Sigmoid colon (tissue), 7 donors: ENCODE results near the gene SATB2. TPM values are rescaled to one million over a fixed set of nuclear protein-coding genes. Genes with fewer than 3 reads are reported as not detected.

Experiments
- DNase-seq: peaks from one replicate; pipeline ENCODE4 v3.0.0-alpha.2; 2019
- H3K27ac ChIP-seq, 4 donors: fragments of 200-600 bp; sonication (generic); one replicate each; pipeline ENCODE4 v1.5.1; 2016 to 2019; ENCODE audit warnings: mild to moderate bottlenecking in 1 of 4
- H3K27me3 ChIP-seq, 3 donors: fragments of 200-600 bp; sonication (generic); one replicate each; pipeline ENCODE4 v1.5.1; 2019; ENCODE audit warnings: mild to moderate bottlenecking in 1 of 3
- H3K36me3 ChIP-seq, 4 donors: fragments of 200-600 bp; sonication (generic); one replicate each; pipeline ENCODE4 v1.5.1; 2016 to 2019
- H3K4me1 ChIP-seq, 4 donors: fragments of 200-600 bp; sonication (generic); one replicate each; pipeline ENCODE4 v1.5.1; 2017 to 2019
- H3K4me3 ChIP-seq, 4 donors: fragments of 200-600 bp; sonication (generic); one replicate each; pipeline ENCODE4 v1.5.1; 2017 to 2019; ENCODE audit warnings: mild to moderate bottlenecking in 2 of 4, moderate library complexity in 1 of 4
- H3K9me3 ChIP-seq, 4 donors: fragments of 200-600 bp in 3 of 4; sonication (generic) in 3 of 4; one replicate each; pipeline versions ENCODE4 v1.5.1 to v1.6.1; 2013 to 2019
- EP300 ChIP-seq, 4 donors: sonication (generic); formaldehyde crosslinking; IDR thresholded peaks; one replicate each; pipeline ENCODE4 v1.6.1; 2017; ENCODE audit warnings: antibody characterized with exemption in 4 of 4
- POLR2A ChIP-seq, 2 donors: fragments of 450-650 bp; IDR thresholded peaks; one replicate each; pipeline ENCODE4 v1.6.1; 2016; ENCODE audit warnings: antibody characterized with exemption in 2 of 2, mild to moderate bottlenecking in 2 of 2, moderate library complexity in 2 of 2
- POLR2AphosphoS5 ChIP-seq, 4 donors: sonication (generic); formaldehyde crosslinking; IDR thresholded peaks; one replicate each; pipeline ENCODE4 v1.6.1; 2017; ENCODE audit warnings: antibody characterized with exemption in 4 of 4
- WGBS, 2 donors: extraction: QIAGEN DNeasy Blood & Tissue Kit; methylation state at CpG; one replicate each; pipeline ENCODE4 v1.1.7; 2013; 5-methylcytosine and 5-hydroxymethylcytosine counted together
- intact Hi-C: fragments of 100-400 bp; cut with DNase I; formaldehyde crosslinking; loops from one replicate; pipeline ENCODE4 v1.15.1; 2023
- polyA plus RNA-seq, 3 donors: library from polyadenylated mRNA; stranded (reverse); fragments of 200-250 nt; gene quantifications; one replicate each; pipeline ENCODE4 v1.2.3, GENCODE V29; 2013
- total RNA-seq, 4 donors: library from RNA; depleted of rRNA; stranded (reverse); fragments of >200 nt; gene quantifications; one replicate each; pipeline ENCODE4 v1.1.0, GENCODE V29; 2016
- TF ChIP-seq, protein P1 (sequence below), 4 experiments: fragments of 450-650 bp in 3 of 4; fragments of 200-600 bp in 1 of 4; IDR thresholded peaks; one replicate each; pipeline ENCODE4 v1.5.1; 2016 to 2019; ENCODE audit warnings: antibody characterized with exemption in 4 of 4, mild to moderate bottlenecking in 3 of 4, moderate library complexity in 2 of 4
- donor health status: healthy with polysubstance abuse.
- donor health status: Bipolar disorder and iron deficiency.
- donor health status: healthy.

SATB2 gene
- total and polyA plus RNA-seq, 7 donors = 0.95 to 43.7 (median 5.8) TPM

DNA sequence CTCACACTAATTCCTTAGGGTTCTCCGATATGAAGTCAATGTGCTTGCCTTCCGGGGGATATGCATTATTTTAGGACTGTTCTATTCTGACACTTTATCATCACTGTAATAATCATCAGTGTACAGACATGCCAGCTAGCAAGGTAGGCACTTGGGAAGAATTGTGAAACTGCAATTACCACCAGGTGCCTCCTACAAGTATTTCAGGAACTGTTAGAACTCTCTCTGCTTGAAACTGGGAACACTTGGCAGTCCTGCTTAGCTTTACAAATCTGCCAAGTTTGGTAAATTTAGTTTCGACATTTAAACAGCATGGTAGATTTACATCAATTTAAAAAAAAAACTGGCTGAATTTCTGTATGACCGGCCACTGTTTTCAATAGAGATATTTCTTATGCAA lies 128.7 kb downstream of the SATB2 start:
- Histone ChIP-seq H3K36me3 (no peaks in the 10 kb centered on the region), H3K27ac (no peak overlapping the region), H3K27me3 (no peaks in the 10 kb centered on the region), H3K4me1 (no peaks in the 10 kb centered on the region), H3K4me3 (no peak overlapping the region), H3K9me3 (no peaks in the 10 kb centered on the region)
- no peak for DNase-seq
- intact Hi-C loops = no loop called here
- WGBS, 2 donors = 94 to 97% methylated on average over 4 of the region's 4 CpGs
- TF ChIP-seq POLR2A (IDR thresholded peaks at IDR 0.05) = no peak
- TF ChIP-seq EP300 (IDR thresholded peaks at IDR 0.05) = no peak
- no peak for TF ChIP-seq POLR2AphosphoS5 (IDR thresholded peaks at IDR 0.05)
- TF ChIP-seq, protein P1, sequence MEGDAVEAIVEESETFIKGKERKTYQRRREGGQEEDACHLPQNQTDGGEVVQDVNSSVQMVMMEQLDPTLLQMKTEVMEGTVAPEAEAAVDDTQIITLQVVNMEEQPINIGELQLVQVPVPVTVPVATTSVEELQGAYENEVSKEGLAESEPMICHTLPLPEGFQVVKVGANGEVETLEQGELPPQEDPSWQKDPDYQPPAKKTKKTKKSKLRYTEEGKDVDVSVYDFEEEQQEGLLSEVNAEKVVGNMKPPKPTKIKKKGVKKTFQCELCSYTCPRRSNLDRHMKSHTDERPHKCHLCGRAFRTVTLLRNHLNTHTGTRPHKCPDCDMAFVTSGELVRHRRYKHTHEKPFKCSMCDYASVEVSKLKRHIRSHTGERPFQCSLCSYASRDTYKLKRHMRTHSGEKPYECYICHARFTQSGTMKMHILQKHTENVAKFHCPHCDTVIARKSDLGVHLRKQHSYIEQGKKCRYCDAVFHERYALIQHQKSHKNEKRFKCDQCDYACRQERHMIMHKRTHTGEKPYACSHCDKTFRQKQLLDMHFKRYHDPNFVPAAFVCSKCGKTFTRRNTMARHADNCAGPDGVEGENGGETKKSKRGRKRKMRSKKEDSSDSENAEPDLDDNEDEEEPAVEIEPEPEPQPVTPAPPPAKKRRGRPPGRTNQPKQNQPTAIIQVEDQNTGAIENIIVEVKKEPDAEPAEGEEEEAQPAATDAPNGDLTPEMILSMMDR (IDR thresholded peaks at IDR 0.05) = no peak

DNA sequence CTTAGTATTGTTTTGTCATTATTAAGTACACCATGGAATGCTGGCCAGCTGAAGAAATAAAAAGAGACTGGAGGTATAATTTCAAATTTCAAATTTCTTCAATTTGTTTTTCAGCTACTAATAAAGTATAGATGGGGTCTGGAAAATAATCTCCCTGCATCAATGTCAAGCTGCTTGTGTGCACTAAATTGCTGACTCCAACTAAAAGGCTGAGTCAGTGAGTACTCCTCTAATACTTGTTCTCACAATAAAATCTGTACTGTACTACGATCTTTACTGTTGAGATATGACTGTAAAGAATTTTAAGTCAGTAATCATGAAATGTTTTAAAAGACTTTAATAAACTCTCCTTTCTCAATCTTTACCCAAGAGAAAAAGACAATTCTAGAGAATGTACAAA lies 131.9 kb downstream of the SATB2 start:
- H3K36me3 ChIP-seq = no peaks in the 10 kb centered on the region
- intact Hi-C loops = no loop called here

DNA sequence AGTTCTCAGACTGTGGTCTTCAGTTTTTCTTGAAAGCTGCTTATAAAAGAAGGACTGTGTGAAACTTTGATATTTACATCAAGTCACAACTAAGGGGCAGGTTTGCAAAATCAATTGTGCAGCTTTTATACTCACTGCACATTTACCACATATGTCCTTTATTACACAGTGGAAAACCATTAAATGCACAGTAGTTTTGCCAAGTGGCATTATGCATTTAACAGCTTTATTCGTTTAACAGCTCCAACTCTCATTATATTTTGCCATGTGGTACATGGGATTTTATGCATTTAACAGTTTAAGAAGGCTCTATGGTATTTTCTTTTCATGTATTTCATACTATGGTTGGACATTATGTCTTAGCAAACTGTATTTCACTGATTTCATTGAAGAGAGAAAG lies 135.6 kb downstream of the SATB2 start:
- no peak overlapping the region for H3K4me3 ChIP-seq
- no peaks in the 10 kb centered on the region for H3K9me3 ChIP-seq
- no peak for DNase-seq
- H3K36me3 ChIP-seq = no peaks in the 10 kb centered on the region
- no peak overlapping the region for H3K27ac ChIP-seq
- WGBS, 2 donors = 21 to 57% methylated on average over 1 of the region's 1 CpG
- TF ChIP-seq, protein P1 (IDR thresholded peaks at IDR 0.05) = no peak
- TF ChIP-seq POLR2AphosphoS5 (IDR thresholded peaks at IDR 0.05) = no peak
- TF ChIP-seq POLR2A (IDR thresholded peaks at IDR 0.05) = no peak
- TF ChIP-seq EP300 (IDR thresholded peaks at IDR 0.05) = no peak
- no peaks in the 10 kb centered on the region for H3K27me3 ChIP-seq
- intact Hi-C loops = no loop called here
- no peaks in the 10 kb centered on the region for H3K4me1 ChIP-seq

More for the DNA sequence above, 131.9 kb downstream of the SATB2 start:
- no peak overlapping the region for H3K27ac ChIP-seq
- DNase-seq = no peak
- TF ChIP-seq, protein P1 (IDR thresholded peaks at IDR 0.05) = no peak
- no peak overlapping the region for H3K4me3 ChIP-seq
- no peaks in the 10 kb centered on the region for H3K9me3 ChIP-seq
- WGBS, 2 donors = 75 to 83% methylated on average over 1 of the region's 1 CpG
- no peaks in the 10 kb centered on the region for H3K4me1 ChIP-seq
- no peaks in the 10 kb centered on the region for H3K27me3 ChIP-seq

DNA sequence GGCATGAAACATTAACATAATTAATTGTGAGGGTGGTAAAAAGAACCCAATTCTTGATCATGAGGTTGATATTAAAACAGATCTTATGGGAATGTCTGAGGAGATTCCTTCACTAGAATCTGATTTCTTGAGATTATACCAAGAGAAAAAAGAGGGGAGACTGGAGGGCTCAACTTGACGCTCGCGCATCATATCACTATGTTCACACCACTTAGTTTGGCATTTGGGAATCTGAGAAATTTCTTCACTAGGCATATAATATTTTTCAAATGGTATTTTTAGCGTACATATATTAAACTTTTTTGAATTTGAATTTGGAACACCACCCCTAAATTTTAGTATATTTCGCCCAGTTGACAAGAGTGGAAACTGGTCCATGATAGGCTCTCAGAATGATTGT lies 140.1 kb downstream of the SATB2 start:
- Histone ChIP-seq H3K4me3 (no peak overlapping the region), H3K27me3 (no peaks in the 10 kb centered on the region), H3K27ac (no peak overlapping the region), H3K4me1 (no peaks in the 10 kb centered on the region), H3K36me3 (no peaks in the 10 kb centered on the region), H3K9me3 (no peaks in the 10 kb centered on the region)
- DNase-seq = no peak
- intact Hi-C loops = no loop called here
- TF ChIP-seq POLR2A (IDR thresholded peaks at IDR 0.05) = no peak
- TF ChIP-seq POLR2AphosphoS5 (IDR thresholded peaks at IDR 0.05) = no peak
- no peak for TF ChIP-seq EP300 (IDR thresholded peaks at IDR 0.05)
- TF ChIP-seq, protein P1 (IDR thresholded peaks at IDR 0.05) = no peak
- 96 to 98% methylated on average over 5 of the region's 5 CpGs for WGBS, 2 donors

DNA sequence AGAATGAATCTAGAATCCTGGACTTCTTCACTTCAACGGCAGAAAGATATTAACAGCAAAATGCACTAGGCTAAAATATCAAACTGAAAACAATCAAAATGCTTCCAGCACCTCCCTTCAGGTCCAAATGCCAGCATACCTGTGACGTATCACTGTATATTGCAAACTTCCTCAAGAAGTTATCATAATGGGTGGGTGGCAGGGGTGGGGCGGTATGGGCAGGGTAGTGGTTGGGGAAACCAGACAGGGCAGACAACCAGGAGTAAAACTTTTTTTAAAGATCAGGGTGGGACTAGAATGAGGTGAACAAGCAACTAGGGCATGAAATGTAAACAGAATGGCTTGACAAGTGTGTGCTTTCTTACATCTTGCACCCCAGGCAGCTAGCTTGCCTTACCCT lies 140.9 kb downstream of the SATB2 start:
- intact Hi-C loops = no loop called here

More for the DNA sequence above, 140.9 kb downstream of the SATB2 start:
- no peaks in the 10 kb centered on the region for H3K36me3 ChIP-seq
- no peak for DNase-seq
- H3K27me3 ChIP-seq = no peaks in the 10 kb centered on the region
- H3K9me3 ChIP-seq = no peaks in the 10 kb centered on the region
- H3K4me3 ChIP-seq = no peak overlapping the region
- no peak overlapping the region for H3K27ac ChIP-seq
- no peaks in the 10 kb centered on the region for H3K4me1 ChIP-seq
- 24 to 78% methylated on average over 3 of the region's 3 CpGs for WGBS, 2 donors
- TF ChIP-seq POLR2AphosphoS5 (IDR thresholded peaks at IDR 0.05) (no peak), EP300 (IDR thresholded peaks at IDR 0.05) (no peak), POLR2A (IDR thresholded peaks at IDR 0.05) (no peak)
- TF ChIP-seq, protein P1 (IDR thresholded peaks at IDR 0.05) = no peak
